Activated CD8-positive, alpha-beta memory T cell treated with anti-CD3 and anti-CD28 coated beads for 24 hours (primary cell): ENCODE results near the gene TVP23B.
"Not testable (repeated sequence)": the region's sequence is repeated elsewhere in the genome, so short reads cannot be mapped to it uniquely, and the experiment has no call there.

Experiments used
- DNase-seq: peaks from one replicate; pipeline ENCODE4 v3.0.0-alpha.2; 2020

Gene TVP23B

GRCh38 chr17:18780991-18781718 lies at the start of gene TVP23B:
TVP23B (plus strand) TSS chr17:18781183; CDS start chr17:18781294, 111 bp downstream.
- DNase-seq, result peak; percentile 99

GRCh38 chr17:18732438-18732837 lies 48.5 kb upstream of the TVP23B start:
- not testable (repeated sequence) for DNase-seq

GRCh38 chr17:18733350-18733749 lies 47.6 kb upstream of the TVP23B start:
- DNase-seq, result not testable (repeated sequence)

GRCh38 chr17:18739616-18740391 lies 41.2 kb upstream of the TVP23B start:
- DNase-seq, result not testable (repeated sequence)

GRCh38 chr17:18741228-18741627 lies 39.8 kb upstream of the TVP23B start:
- DNase-seq, result not testable (repeated sequence)

GRCh38 chr17:18743699-18744421 lies 37.1 kb upstream of the TVP23B start, which contains the start of gene FBXW10:
FBXW10 (plus strand) TSS chr17:18744054; CDS start chr17:18744245, 191 bp downstream.
- not testable (repeated sequence) for DNase-seq

GRCh38 chr17:18744726-18745125 lies 36.3 kb upstream of the TVP23B start:
- not testable (repeated sequence) for DNase-seq

GRCh38 chr17:18746551-18746950 lies 34.4 kb upstream of the TVP23B start:
- DNase-seq, result not testable (repeated sequence)

GRCh38 chr17:18747501-18747900 lies 33.5 kb upstream of the TVP23B start:
- not testable (repeated sequence) for DNase-seq

GRCh38 chr17:18750242-18750641 lies 30.7 kb upstream of the TVP23B start:
- not testable (repeated sequence) for DNase-seq

- not testable (repeated sequence) for DNase-seq
Measured at GRCh38 chr17:18753829-18754409, 27.1 kb upstream of the TVP23B start.

GRCh38 chr17:18755969-18756368 lies 25.0 kb upstream of the TVP23B start:
- DNase-seq, result not testable (repeated sequence)

- not testable (repeated sequence) for DNase-seq
Measured at GRCh38 chr17:18757368-18758044, 23.5 kb upstream of the TVP23B start.

GRCh38 chr17:18758344-18758743 lies 22.6 kb upstream of the TVP23B start:
- DNase-seq, result not testable (repeated sequence)

GRCh38 chr17:18760221-18760620 lies 20.8 kb upstream of the TVP23B start:
- DNase-seq, result not testable (repeated sequence)

GRCh38 chr17:18770572-18770971 lies 10.4 kb upstream of the TVP23B start:
- DNase-seq, result not testable (repeated sequence)

GRCh38 chr17:18771066-18771465 lies 9.9 kb upstream of the TVP23B start:
- DNase-seq, result not testable (repeated sequence)

GRCh38 chr17:18772471-18772870 lies 8.5 kb upstream of the TVP23B start:
- no peak for DNase-seq

GRCh38 chr17:18781805-18782204 lies 822 bp downstream of the TVP23B start:
- not testable (repeated sequence) for DNase-seq

GRCh38 chr17:18785933-18786332 lies 5.0 kb downstream of the TVP23B start:
- DNase-seq, result not testable (repeated sequence)

- not testable (repeated sequence) for DNase-seq
Measured at GRCh38 chr17:18786890-18787289, 5.9 kb downstream of the TVP23B start.

- not testable (repeated sequence) for DNase-seq
Measured at GRCh38 chr17:18791402-18791801, 10.4 kb downstream of the TVP23B start.
